Activated T-cell treated with anti-CD3 and anti-CD28 coated beads for 1 hour (primary cell): ENCODE data around the gene RNF157.
"Not testable (repeated sequence)": the region's sequence is repeated elsewhere in the genome, so short reads cannot be mapped to it uniquely, and the experiment has no call there.

Experiments used
- DNase-seq: peaks from one replicate; pipeline ENCODE4 v3.0.0-alpha.2; 2020; ENCODE audit warnings: low read depth

The RNF157 gene

DNA sequence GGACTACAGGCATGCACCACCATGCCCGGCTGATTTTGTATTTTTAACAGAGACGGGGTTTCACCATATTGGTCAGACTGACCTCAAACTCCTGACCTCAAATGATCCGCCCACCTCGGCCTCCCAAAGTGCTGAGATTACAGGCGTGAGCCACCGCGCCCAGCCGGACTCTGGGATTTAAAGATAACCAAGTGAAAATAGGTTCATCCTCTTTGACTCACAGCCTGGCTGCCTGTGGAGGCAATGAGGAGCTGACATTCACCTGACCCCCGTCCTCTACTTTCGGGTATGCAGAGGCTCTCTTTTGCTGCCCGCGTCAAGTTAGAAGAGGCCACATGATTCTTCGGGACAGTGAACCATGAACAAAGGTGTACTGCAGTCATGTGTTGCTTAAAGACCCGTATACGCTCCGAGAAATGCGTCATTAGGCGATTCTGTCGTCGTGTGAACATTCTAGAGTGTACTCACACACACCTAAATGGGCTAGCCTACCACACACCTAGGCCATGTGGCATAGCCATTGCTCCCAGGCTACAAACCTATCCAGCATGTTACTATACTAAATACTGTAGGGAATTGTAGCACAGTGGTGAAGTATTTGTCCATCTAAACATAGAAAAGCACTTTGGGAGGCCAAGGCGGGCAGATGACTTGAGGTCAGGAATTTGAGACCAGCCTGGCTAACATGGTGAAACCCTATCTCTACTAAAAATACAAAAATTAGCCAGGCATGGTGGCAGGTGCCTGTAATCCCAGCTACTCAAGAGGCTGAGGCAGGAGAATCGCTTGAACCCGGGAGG, 12.9 kb upstream of the RNF157 start:
- DNase-seq, result not testable (repeated sequence)

DNA sequence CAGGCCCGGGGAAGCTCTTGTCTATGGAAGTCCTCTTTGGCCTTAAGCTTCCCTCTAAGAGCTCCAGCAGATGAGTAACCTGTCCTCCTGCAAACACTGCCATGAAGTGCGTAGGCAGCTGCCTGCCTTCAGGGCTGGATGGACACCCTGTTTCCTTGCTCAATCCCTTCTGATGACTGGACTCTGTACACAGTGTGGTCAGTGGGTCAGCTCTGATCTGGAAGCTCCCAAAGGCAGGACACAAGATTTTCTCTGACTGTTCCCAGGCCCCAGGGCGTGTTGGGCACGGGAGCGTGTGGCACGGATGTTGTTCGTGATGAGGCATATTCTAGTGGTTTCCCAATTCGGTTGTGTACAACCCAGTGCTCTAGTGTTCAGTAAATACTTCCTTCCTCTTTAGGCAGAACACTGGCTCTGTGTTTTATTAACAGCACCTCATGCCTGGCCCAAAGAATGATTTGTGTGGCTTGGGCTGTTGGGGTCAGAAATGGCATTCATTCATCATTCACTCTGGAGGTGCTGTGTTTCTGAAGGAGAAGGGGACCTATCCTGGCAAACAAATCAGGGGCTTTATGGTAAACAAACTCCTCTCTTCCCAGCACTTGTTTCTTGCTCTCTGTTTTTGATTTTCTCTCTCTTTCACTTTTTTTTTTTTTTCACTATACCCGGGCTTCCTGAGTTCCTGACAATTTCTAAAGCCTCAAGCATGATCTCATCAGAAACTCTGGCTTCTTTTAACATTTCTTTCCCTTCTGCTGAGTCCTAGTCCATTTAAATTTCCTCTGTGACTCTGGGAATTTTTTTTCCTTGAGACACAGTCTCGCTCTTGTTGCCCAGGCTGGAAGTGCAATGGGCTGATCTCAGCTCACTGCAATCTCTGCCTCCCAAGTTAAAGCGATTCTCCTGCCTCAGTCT, 12.0 kb upstream of the RNF157 start:
- no peak for DNase-seq

GRCh38 chr17:76251478-76252039, 11.3 kb upstream of the RNF157 start:
- DNase-seq, result no peak

- DNase-seq, result no peak
Measured at GRCh38 chr17:76250141-76250540, 9.8 kb upstream of the RNF157 start.

GRCh38 chr17:76248013-76248782, 7.9 kb upstream of the RNF157 start:
- DNase-seq, result no peak

DNA sequence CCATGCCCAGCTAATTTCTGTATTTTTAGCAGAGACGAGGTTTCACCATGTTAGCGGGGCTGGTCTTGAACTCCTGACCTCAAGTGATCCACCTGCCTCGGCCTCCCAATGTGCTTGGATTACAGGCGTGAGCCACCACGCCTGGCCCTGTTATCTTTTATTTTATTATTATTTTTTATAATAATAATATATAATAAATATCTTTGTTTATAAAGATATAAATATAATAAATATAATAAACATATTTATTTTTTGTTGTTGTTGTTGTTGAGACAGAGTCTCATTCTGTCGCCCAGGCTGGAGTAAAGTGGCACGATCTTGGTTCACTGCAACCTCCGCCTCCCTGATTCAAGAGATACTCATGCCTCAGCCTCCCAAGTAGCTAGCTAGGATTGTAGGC, 7.0 kb upstream of the RNF157 start:
- DNase-seq, result no peak

- DNase-seq, result no peak
Measured at GRCh38 chr17:76246080-76247066, 6.1 kb upstream of the RNF157 start.

GRCh38 chr17:76244721-76245120, 4.4 kb upstream of the RNF157 start:
- not testable (repeated sequence) for DNase-seq

DNA sequence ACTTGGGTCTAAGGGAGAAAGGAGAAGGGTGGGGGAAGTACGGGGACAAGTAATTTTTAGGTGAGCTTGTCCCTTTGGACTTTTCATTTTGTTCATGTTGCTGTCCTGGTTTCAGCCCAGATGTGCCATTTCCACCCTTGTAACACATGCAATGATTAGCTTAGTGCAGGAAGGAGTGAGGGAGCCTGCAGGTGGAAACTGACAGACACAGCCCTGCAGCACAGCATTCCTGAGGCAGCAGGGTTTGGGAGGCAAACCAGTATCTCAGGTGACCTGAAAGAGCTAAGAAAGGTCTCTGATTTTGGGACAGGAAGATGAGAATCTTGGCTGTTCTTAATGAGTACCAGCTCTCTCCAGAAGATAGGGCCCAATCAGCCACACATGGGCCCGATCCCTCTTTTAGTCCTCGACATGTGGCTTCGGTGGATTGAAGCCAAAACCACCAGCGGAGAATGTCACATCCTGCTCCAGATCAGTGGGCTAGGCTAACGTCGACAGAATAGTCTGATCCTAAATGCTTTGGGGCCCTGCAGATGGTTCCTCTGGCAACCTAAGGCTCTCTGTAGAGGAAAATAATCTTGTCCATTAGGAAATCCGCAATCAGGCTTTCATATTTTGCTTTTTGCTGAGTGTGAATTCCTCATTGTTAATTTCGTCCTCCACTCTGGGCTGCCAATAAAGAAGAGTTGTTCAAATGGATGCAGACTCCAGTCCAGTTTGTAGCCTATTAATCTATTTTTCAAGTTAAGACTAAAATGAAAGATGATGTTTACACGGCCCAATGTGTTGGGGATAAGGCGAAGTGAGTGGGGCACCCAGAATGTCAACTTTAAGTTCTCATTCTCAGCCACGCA, 3.8 kb upstream of the RNF157 start:
- DNase-seq, result no peak

GRCh38 chr17:76241691-76242255, 1.5 kb upstream of the RNF157 start:
- DNase-seq, result no peak

GRCh38 chr17:76241204-76241538, 878 bp upstream of the RNF157 start:
- no peak for DNase-seq

- no peak for DNase-seq
Measured at GRCh38 chr17:76239538-76240274, 587 bp downstream of the RNF157 start.

GRCh38 chr17:76238847-76239537, 1.3 kb downstream of the RNF157 start:
- DNase-seq, result no peak

- no peak for DNase-seq
Measured at GRCh38 chr17:76237859-76238313, 2.4 kb downstream of the RNF157 start.

- no peak for DNase-seq
Measured at GRCh38 chr17:76236603-76237002, 3.7 kb downstream of the RNF157 start.

GRCh38 chr17:76235883-76236282, 4.4 kb downstream of the RNF157 start:
- no peak for DNase-seq

GRCh38 chr17:76234354-76234679, 6.0 kb downstream of the RNF157 start:
- DNase-seq, result no peak
